HepG2 (cell line): Measurements from ENCODE around the gene ILKAP. TPM values are rescaled to one million over a fixed set of nuclear protein-coding genes. Genes with fewer than 3 reads are reported as not detected.

Source experiments
- ATAC-seq: fragments of 200-7000 bp; cut with Tn5 transposase; 3 replicates; pipeline ENCODE4 v1.9.1; 2020; ENCODE audit warnings: mild to moderate bottlenecking, moderate library complexity
- BruUV-seq: library from RNA; stranded (reverse); fragments of 400-500 nt; replicated peaks from 2 replicates; lab custom pipeline; 2021; lab: Mats Ljungman, UMichigan
- CTCF ChIA-PET: fragments of 300-600 bp; formaldehyde crosslinking; extraction: SDS; loops from one replicate; lab custom pipeline; 2021; ENCODE audit warnings: low total read pairs, inconsistent platforms, low intra/inter-chr PET ratio; lab: Yijun Ruan, JAX
- POLR2A ChIA-PET: fragments of 350-600 bp; sonication (Branson Sonifier 250); formaldehyde crosslinking; loops from one replicate; lab custom pipeline; 2020; ENCODE audit warnings: antibody characterized with exemption, inconsistent platforms; lab: Yijun Ruan, JAX
- DNase-seq: peaks from one replicate; pipeline ENCODE4 v3.0.0-alpha.2; 2015; ENCODE audit warnings: low spot score
- FAIRE-seq: peaks from 3 replicates; lab custom pipeline; 2011; peaks lifted over from hg19 to GRCh38; lab: Jason Lieb, UNC
- H2AFZ ChIP-seq: one replicate; pipeline ENCODE4 v1.6.1; 2011; ENCODE audit warnings: low read length, inconsistent platforms
- H3K27ac ChIP-seq: fragments of 300-600 bp; 3 replicates; pipeline ENCODE4 v1.8.0; 2011; ENCODE audit warnings: mixed run types, mild to moderate bottlenecking, mixed read lengths, low read length, inconsistent platforms; ENCODE audit not compliant: insufficient read depth; ENCODE audit errors: extremely low read length
- H3K27me3 ChIP-seq, 2 experiments: fragments of 200-600 bp in 1 of 2; 2 replicates in 1 of 2; 3 replicates in 1 of 2; pipeline versions ENCODE4 v1.6.0 to v1.8.0; 2011; ENCODE audit warnings: low read length in 2 of 2, mild to moderate bottlenecking in 2 of 2, moderate library complexity in 2 of 2, inconsistent platforms in 1 of 2; ENCODE audit not compliant: insufficient read depth in 2 of 2, control insufficient read depth in 1 of 2
- H3K36me3 ChIP-seq, 2 experiments: fragments of 200-600 bp in 1 of 2; replicated peaks in 1 of 2; 2 replicates in 1 of 2; 3 replicates in 1 of 2; pipeline versions ENCODE4 v1.5.1 to v1.8.0; 2011; ENCODE audit warnings: low read length in 2 of 2, inconsistent platforms in 1 of 2; ENCODE audit not compliant: insufficient read depth in 2 of 2, control insufficient read depth in 1 of 2
- H3K4me1 ChIP-seq: 2 replicates; pipeline ENCODE4 v1.5.1; 2012; ENCODE audit warnings: low read length, inconsistent platforms; ENCODE audit not compliant: insufficient read depth
- H3K4me2 ChIP-seq: 2 replicates; pipeline ENCODE4 v1.6.0; 2011; ENCODE audit warnings: low read depth, low read length, inconsistent platforms
- H3K4me3 ChIP-seq, 3 experiments: fragments of 200-600 bp in 1 of 3; sonication (generic), shearing (Covaris generic) in 1 of 3; replicated peaks in 1 of 3; 2 replicates each; pipeline ENCODE4 v1.5.1; 2011 to 2016; ENCODE audit warnings: low read length in 3 of 3, inconsistent platforms in 2 of 3, low read depth in 2 of 3, mild to moderate bottlenecking in 2 of 3, control low read depth in 1 of 3, mixed read lengths in 1 of 3; ENCODE audit not compliant: insufficient read depth in 1 of 3
- H3K79me2 ChIP-seq: one replicate; pipeline ENCODE4 v1.6.1; 2011; ENCODE audit warnings: low read length, inconsistent platforms; ENCODE audit not compliant: insufficient read depth
- H3K9ac ChIP-seq: 2 replicates; pipeline ENCODE4 v1.6.0; 2011; ENCODE audit warnings: mild to moderate bottlenecking, low read depth, low read length, inconsistent platforms; ENCODE audit not compliant: insufficient read depth
- H3K9me3 ChIP-seq: 2 replicates; pipeline ENCODE4 v1.5.1; 2012; ENCODE audit warnings: mild to moderate bottlenecking, low read length
- H4K20me1 ChIP-seq: 2 replicates; pipeline ENCODE4 v1.6.0; 2011; ENCODE audit warnings: inconsistent platforms, mild to moderate bottlenecking, low read length, moderate library complexity; ENCODE audit not compliant: insufficient read depth
- CREB1 ChIP-seq, 2 experiments: fragments of 450-650 bp in 1 of 2; IDR thresholded peaks; 2 replicates each; pipeline ENCODE4 v1.6.1; 2016 to 2017; ENCODE audit warnings: control low read depth in 1 of 2, mild to moderate bottlenecking in 1 of 2, missing compliant biosample characterization in 1 of 2, missing genetic modification characterization in 1 of 2
- ERF ChIP-seq: IDR thresholded peaks from 2 replicates; pipeline ENCODE4 v1.6.1; 2018; ENCODE audit warnings: missing biosample characterization, missing genetic modification reagents
- ZNF225 ChIP-seq: sonication (generic); formaldehyde crosslinking; IDR thresholded peaks from 2 replicates; pipeline ENCODE4 v1.4.0; 2020; ENCODE audit warnings: mild to moderate bottlenecking, missing genetic modification reagents
- ZNF331 ChIP-seq: sonication (generic); formaldehyde crosslinking; IDR thresholded peaks from 2 replicates; pipeline ENCODE4 v1.4.0; 2020; ENCODE audit warnings: missing genetic modification reagents
- ZNF773 ChIP-seq: sonication (generic); formaldehyde crosslinking; IDR thresholded peaks from 2 replicates; pipeline ENCODE4 v1.4.0; 2020; ENCODE audit warnings: missing genetic modification reagents, borderline replicate concordance
- WGBS: methylation state at CpG from one replicate; pipeline ENCODE4 v1.1.6; 2017; ENCODE audit warnings: low lambda C conversion rate; 5-methylcytosine and 5-hydroxymethylcytosine counted together
- in situ Hi-C: cut with HindIII; loops from 2 replicates; pipeline ENCODE4 v1.10.0; 2017; ENCODE audit warnings: low pct_unique_long_range_greater_than_20kb; ENCODE audit not compliant: extremely low pct_ligation_motif_present
- intact Hi-C: fragments of 100-400 bp; cut with micrococcal nuclease; formaldehyde crosslinking; loops from one replicate; pipeline ENCODE4 v1.10.0; 2022; ENCODE audit not compliant: unreplicated experiment
- polyA plus RNA-seq, 8 experiments: library from polyadenylated mRNA; depleted of rRNA in 3 of 8; stranded (reverse) in 7 of 8; unstranded in 1 of 8; fragments of >200 nt; fragmentation: Illumina TruSeq in 4 of 8; extraction: Trizol in 4 of 8; gene quantifications; 2 replicates each; pipeline versions ENCODE4 v1.2.1 to v1.2.3, GENCODE V29; 2011 to 2016; ENCODE audit warnings: low read depth in 4 of 8, missing spikeins in 1 of 8, mixed read lengths in 1 of 8; ENCODE audit not compliant: insufficient read depth in 1 of 8
- total RNA-seq, 5 experiments: library from RNA; depleted of rRNA; stranded (reverse); fragments of >200 nt; fragmentation: Illumina TruSeq; extraction: Trizol; gene quantifications; 2 replicates each; pipeline ENCODE4 v1.2.3, GENCODE V29; 2016; ENCODE audit warnings: low read depth in 1 of 5
- TF ChIP-seq, protein P1 (sequence below): sonication (generic); formaldehyde crosslinking; IDR thresholded peaks from 2 replicates; pipeline ENCODE4 v1.9.0; 2022; ENCODE audit warnings: missing genetic modification reagents, mild to moderate bottlenecking, borderline replicate concordance

Gene ILKAP
- total and polyA plus RNA-seq, 2 of the 13 experiments (the other 11 are each of a cell fraction or from before 2014, with no cell fraction given): 29.6 to 33.1 TPM

DNA sequence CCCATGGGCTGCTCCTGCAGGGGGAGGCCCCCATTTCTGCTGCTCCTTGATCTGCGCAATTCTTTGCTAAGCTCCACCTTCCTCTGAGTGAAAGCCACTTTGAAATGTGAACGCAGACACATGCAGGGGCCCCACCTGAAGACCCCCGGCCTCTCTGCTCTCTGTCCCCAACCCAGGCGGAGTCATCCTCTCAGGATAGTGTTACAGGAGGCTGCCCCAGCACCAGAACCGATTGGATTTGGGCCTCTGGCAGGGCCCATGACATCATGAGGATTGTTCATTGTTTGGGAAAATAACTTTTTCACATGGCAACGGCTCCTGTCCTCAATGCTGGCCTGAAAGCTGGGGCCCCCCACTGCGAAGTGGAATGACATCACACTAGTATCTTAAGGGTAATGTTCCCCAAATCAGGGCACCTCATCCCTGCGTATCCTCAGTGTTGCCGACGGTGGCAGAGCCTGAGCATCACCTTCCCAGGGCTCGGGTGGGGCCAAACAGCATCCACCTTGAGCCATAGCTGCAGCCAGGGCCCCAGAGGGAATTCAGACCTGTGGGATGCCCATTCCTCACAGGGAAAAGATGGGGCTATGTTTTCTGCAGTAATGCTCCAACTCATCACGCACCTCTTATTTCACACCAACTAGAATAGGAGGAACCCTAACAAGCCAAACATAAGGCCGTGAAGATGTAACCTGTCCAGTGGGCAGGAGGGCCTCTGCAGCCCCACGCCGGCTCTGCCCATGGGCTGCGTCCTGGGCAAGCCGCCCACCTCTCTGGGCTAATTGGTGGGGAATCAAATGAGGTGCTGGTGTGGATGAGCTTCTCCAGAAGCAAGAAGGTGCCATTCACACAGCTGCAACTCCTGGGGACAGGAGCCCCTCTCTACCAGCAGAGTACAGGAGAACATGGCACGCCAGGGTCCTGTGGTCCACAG is 47.5 kb downstream of the ILKAP start:
- ATAC-seq (no peak), FAIRE-seq (no peak), DNase-seq (no peak)
- Histone ChIP-seq H3K36me3 (no peaks in the 10 kb centered on the region), H3K4me3 (no peak overlapping the region), H3K27ac (no peak overlapping the region), H3K9ac (no peak overlapping the region), H4K20me1 (no peaks in the 10 kb centered on the region), H3K4me2 (no peak overlapping the region), H3K9me3 (no peaks in the 10 kb centered on the region), H3K27me3 (peaks cover 29 to 66% of the 10 kb centered on the region in 2 experiments), H3K4me1 (peaks cover 34% of the 10 kb centered on the region), H3K79me2 (no peaks in the 10 kb centered on the region), H2AFZ (no peak overlapping the region)
- POLR2A ChIA-PET: no interaction called here
- CTCF ChIA-PET: no interaction called here
- 36% methylated on average over 14 of the region's 18 CpGs for WGBS
- intact Hi-C loops (no loop called here), in situ Hi-C loops (no loop called here)
- no TSS peak for BruUV-seq
- TF ChIP-seq ZNF331 (CRISPR knock-in tag) (no peak), ERF (CRISPR knock-in tag) (no peak), ZNF773 (no peak), CREB1 (IDR thresholded peaks at IDR 0.05) (peak; percentile 32; the same call in 1 of the 2 replicates), CREB1 (CRISPR knock-in tag; IDR thresholded peaks at IDR 0.05) (no peak), ZNF225 (CRISPR knock-in tag) (no peak)
- TF ChIP-seq, protein P1, sequence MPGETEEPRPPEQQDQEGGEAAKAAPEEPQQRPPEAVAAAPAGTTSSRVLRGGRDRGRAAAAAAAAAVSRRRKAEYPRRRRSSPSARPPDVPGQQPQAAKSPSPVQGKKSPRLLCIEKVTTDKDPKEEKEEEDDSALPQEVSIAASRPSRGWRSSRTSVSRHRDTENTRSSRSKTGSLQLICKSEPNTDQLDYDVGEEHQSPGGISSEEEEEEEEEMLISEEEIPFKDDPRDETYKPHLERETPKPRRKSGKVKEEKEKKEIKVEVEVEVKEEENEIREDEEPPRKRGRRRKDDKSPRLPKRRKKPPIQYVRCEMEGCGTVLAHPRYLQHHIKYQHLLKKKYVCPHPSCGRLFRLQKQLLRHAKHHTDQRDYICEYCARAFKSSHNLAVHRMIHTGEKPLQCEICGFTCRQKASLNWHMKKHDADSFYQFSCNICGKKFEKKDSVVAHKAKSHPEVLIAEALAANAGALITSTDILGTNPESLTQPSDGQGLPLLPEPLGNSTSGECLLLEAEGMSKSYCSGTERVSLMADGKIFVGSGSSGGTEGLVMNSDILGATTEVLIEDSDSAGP (CRISPR knock-in tag): no peak
